Keratinocyte (primary cell): Measurements from ENCODE around the gene MAD2L2. TPM values are rescaled to one million over a fixed set of nuclear protein-coding genes. Genes with fewer than 3 reads are reported as not detected.

ENCODE experiments used
- DNase-seq: peaks from one replicate; pipeline ENCODE4 v3.0.0-alpha.2; 2011; ENCODE audit warnings: low read depth, missing footprints, low spot score
- FAIRE-seq: peaks from 2 replicates; lab custom pipeline; 2011; peaks lifted over from hg19 to GRCh38; lab: Jason Lieb, UNC
- H2AFZ ChIP-seq: 2 replicates; pipeline ENCODE4 v1.6.0; 2012; ENCODE audit warnings: low read length, control low read depth, inconsistent platforms; ENCODE audit not compliant: control insufficient read depth
- H3K27ac ChIP-seq: 2 replicates; pipeline ENCODE4 v1.5.1; 2011; ENCODE audit warnings: low read length; ENCODE audit not compliant: control insufficient read depth, insufficient read depth
- H3K27me3 ChIP-seq: 3 replicates; pipeline ENCODE4 v1.6.0; 2011; ENCODE audit warnings: low read length; ENCODE audit not compliant: control insufficient read depth, insufficient read depth; ENCODE audit errors: extremely low read depth
- H3K36me3 ChIP-seq, 2 experiments: 2 replicates in 1 of 2; 3 replicates in 1 of 2; pipeline ENCODE4 v1.5.1; 2011; ENCODE audit warnings: low read length in 2 of 2, mild to moderate bottlenecking in 1 of 2; ENCODE audit not compliant: control insufficient read depth in 2 of 2, insufficient read depth in 2 of 2; ENCODE audit errors: extremely low read depth in 1 of 2
- H3K4me1 ChIP-seq: 3 replicates; pipeline ENCODE4 v1.5.1; 2011; ENCODE audit warnings: low read length; ENCODE audit not compliant: control insufficient read depth, insufficient read depth; ENCODE audit errors: extremely low read depth
- H3K4me2 ChIP-seq: 3 replicates; pipeline ENCODE4 v1.6.0; 2011; ENCODE audit warnings: low read depth, low read length; ENCODE audit not compliant: control insufficient read depth, insufficient read depth; ENCODE audit errors: extremely low read depth
- H3K4me3 ChIP-seq, 3 experiments: fragments of 200-600 bp in 1 of 3; sonication (generic) in 1 of 3; 2 replicates in 2 of 3; 3 replicates in 1 of 3; pipeline ENCODE4 v1.5.1; 2011 to 2016; ENCODE audit warnings: low read length in 3 of 3, mild to moderate bottlenecking in 3 of 3, control low read depth in 2 of 3, inconsistent platforms in 1 of 3, low read depth in 1 of 3, mixed read lengths in 1 of 3, mixed run types in 1 of 3, moderate library complexity in 1 of 3; ENCODE audit not compliant: control insufficient read depth in 2 of 3, insufficient read depth in 2 of 3; ENCODE audit errors: extremely low read depth in 1 of 3
- H3K79me2 ChIP-seq: 2 replicates; pipeline ENCODE4 v1.6.0; 2012; ENCODE audit warnings: low read length; ENCODE audit not compliant: control insufficient read depth, insufficient read depth
- H3K9ac ChIP-seq: 3 replicates; pipeline ENCODE4 v1.6.0; 2011; ENCODE audit warnings: low read length; ENCODE audit not compliant: control insufficient read depth, insufficient read depth; ENCODE audit errors: extremely low read depth
- H3K9me1 ChIP-seq: 3 replicates; pipeline ENCODE4 v1.6.0; 2011; ENCODE audit warnings: low read length; ENCODE audit not compliant: control insufficient read depth, insufficient read depth; ENCODE audit errors: extremely low read depth
- H3K9me3 ChIP-seq: 2 replicates; pipeline ENCODE4 v1.5.1; 2012; ENCODE audit warnings: low read depth, low read length; ENCODE audit not compliant: control insufficient read depth
- H4K20me1 ChIP-seq: 3 replicates; pipeline ENCODE4 v1.6.0; 2011; ENCODE audit warnings: low read length; ENCODE audit not compliant: control insufficient read depth, insufficient read depth; ENCODE audit errors: extremely low read depth
- CTCF ChIP-seq, 3 experiments: IDR thresholded peaks in 1 of 3; conservative IDR thresholded peaks in 1 of 3; optimal IDR thresholded peaks in 1 of 3; 2 replicates in 2 of 3; 3 replicates in 1 of 3; pipeline versions ENCODE3 to v1.5.1; 2011; ENCODE audit warnings: low read length in 3 of 3, mild to moderate bottlenecking in 3 of 3, moderate library complexity in 2 of 3, control low read depth in 1 of 3, inconsistent platforms in 1 of 3; ENCODE audit not compliant: insufficient read depth in 2 of 3; ENCODE audit errors: extremely low read depth in 1 of 3
- EZH2 ChIP-seq: IDR thresholded peaks from one replicate; pipeline ENCODE4 v1.6.1; 2012; ENCODE audit warnings: inconsistent platforms, mild to moderate bottlenecking, low read length, moderate library complexity
- dilution Hi-C: fragments of 300-500 bp; cut with MboI; formaldehyde crosslinking; loops from one replicate; pipeline ENCODE4 v1.7.0; 2020; ENCODE audit warnings: low sequenced_read_pairs; ENCODE audit not compliant: extremely low pct_ligation_motif_present
- polyA plus RNA-seq, 5 experiments: library from polyadenylated mRNA; depleted of rRNA in 3 of 5; stranded (reverse) in 3 of 5; stranded (forward) in 1 of 5; unstranded in 1 of 5; fragments of >200 nt; gene quantifications; 1 replicate in 1 of 5; 2 replicates in 3 of 5; 3 replicates in 1 of 5; pipeline versions ENCODE4 v1.2.1 to v1.2.3, GENCODE V29; 2011 to 2012; ENCODE audit warnings: missing spikeins in 2 of 5, low read depth in 1 of 5, low replicate concordance in 1 of 5

MAD2L2 gene
- polyA plus RNA-seq, 1 donor (not counting 4 experiments of a cell fraction or from before 2014, with no cell fraction given): 24.8 TPM

- peak; percentile 65 for TF ChIP-seq EZH2
- no peak for TF ChIP-seq CTCF (optimal IDR thresholded peaks at IDR 0.05 in 1 of 3, IDR thresholded peaks at IDR 0.05 in 1 of 3, conservative IDR thresholded peaks at IDR 0.05 in 1 of 3; ENCODE audit: extremely low read depth in 1 of 3, insufficient read depth in 2 of 3, low read length in 3 of 3)
- Histone ChIP-seq H3K4me3 (no peak overlapping the region), H3K9ac (no peak overlapping the region), H3K4me1 (peaks cover 9% of the 10 kb centered on the region), H3K36me3 (no peaks in the 10 kb centered on the region), H3K4me2 (no peak overlapping the region), H3K27ac (no peak overlapping the region), H2AFZ (no peak overlapping the region), H3K79me2 (no peaks in the 10 kb centered on the region), H4K20me1 (no peaks in the 10 kb centered on the region), H3K27me3 (peaks cover 24% of the 10 kb centered on the region), H3K9me1 (no peaks in the 10 kb centered on the region), H3K9me3 (no peaks in the 10 kb centered on the region)
- no peak for FAIRE-seq
- DNase-seq: no peak
- dilution Hi-C loops: no loop called here
Measured at GRCh38 chr1:11714831-11715575, 34.1 kb upstream of the MAD2L2 start.

- no peak overlapping the region for H3K27ac ChIP-seq
- no peaks in the 10 kb centered on the region for H3K4me1 ChIP-seq
- FAIRE-seq: no peak
- no peaks in the 10 kb centered on the region for H3K36me3 ChIP-seq
- no peak overlapping the region for H3K4me3 ChIP-seq
- no peaks in the 10 kb centered on the region for H4K20me1 ChIP-seq
- TF ChIP-seq EZH2 (no peak), CTCF (optimal IDR thresholded peaks at IDR 0.05 in 1 of 3, IDR thresholded peaks at IDR 0.05 in 1 of 3, conservative IDR thresholded peaks at IDR 0.05 in 1 of 3; ENCODE audit: extremely low read depth in 1 of 3, insufficient read depth in 2 of 3, low read length in 3 of 3) (no peak)
- no peak overlapping the region for H3K4me2 ChIP-seq
- H3K27me3 ChIP-seq: peaks cover 26% of the 10 kb centered on the region
- no peaks in the 10 kb centered on the region for H3K79me2 ChIP-seq
- dilution Hi-C loops: no loop called here
- DNase-seq: no peak
- no peak overlapping the region for H2AFZ ChIP-seq
- no peaks in the 10 kb centered on the region for H3K9me3 ChIP-seq
- no peaks in the 10 kb centered on the region for H3K9me1 ChIP-seq
- no peak overlapping the region for H3K9ac ChIP-seq
Measured at GRCh38 chr1:11713095-11713494, 32.1 kb upstream of the MAD2L2 start.
